ENCODE results near the gene CPA2.

DNA sequence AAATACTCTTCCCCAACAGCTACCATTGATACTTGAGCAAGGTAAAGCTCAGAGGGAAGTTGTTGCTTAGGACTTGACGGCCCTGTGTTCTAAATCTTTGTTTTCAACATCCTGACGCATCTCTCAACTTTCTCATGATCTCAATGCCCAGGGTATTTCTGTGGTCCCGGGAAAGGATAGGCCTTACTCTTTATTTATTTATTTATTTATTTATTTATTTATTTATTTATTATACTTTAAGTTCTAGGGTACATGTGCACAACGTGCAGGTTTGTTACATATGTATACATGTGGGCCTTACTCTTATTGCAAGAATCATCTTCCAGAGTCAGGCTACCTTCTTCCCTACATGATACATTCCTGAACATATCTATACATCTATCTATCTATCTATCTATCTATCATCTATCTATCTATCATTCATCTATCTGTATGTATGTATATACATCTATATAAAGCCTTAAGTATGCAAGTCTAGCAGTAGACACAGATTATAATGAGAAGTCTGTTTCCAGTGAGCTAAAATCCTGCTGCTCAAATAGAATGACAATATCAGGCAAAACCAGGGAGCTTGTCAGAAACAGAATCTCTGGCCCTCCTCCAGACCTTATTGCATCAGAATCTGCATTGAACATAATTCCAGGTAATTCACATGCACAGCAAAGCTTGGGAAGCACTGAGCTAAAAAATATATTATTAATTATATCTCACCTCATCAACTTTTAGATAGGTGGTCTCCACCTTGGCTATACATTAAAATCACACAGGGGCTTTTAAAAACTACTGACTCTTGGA, 65.8 kb downstream of the CPA2 start:
- TF ChIP-seq, protein P1, sequence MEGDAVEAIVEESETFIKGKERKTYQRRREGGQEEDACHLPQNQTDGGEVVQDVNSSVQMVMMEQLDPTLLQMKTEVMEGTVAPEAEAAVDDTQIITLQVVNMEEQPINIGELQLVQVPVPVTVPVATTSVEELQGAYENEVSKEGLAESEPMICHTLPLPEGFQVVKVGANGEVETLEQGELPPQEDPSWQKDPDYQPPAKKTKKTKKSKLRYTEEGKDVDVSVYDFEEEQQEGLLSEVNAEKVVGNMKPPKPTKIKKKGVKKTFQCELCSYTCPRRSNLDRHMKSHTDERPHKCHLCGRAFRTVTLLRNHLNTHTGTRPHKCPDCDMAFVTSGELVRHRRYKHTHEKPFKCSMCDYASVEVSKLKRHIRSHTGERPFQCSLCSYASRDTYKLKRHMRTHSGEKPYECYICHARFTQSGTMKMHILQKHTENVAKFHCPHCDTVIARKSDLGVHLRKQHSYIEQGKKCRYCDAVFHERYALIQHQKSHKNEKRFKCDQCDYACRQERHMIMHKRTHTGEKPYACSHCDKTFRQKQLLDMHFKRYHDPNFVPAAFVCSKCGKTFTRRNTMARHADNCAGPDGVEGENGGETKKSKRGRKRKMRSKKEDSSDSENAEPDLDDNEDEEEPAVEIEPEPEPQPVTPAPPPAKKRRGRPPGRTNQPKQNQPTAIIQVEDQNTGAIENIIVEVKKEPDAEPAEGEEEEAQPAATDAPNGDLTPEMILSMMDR (IDR thresholded peaks at IDR 0.05 in 4 of 5, conservative IDR thresholded peaks at IDR 0.05 in 1 of 5): no peak
- TF ChIP-seq POLR2A (IDR thresholded peaks at IDR 0.05): no peak

Data from gastrocnemius medialis (tissue), 4 donors.